GM18526 (cell line): ENCODE results near the gene TOP2B.

Experiments used
- POLR2A ChIP-seq: IDR thresholded peaks from 3 replicates; pipeline ENCODE4 v1.6.1; 2011; ENCODE audit not compliant: insufficient read length; ENCODE audit errors: extremely low read depth

Gene TOP2B

GRCh38 chr3:25594007-25594502, 70.7 kb downstream of the TOP2B start:
- TF ChIP-seq POLR2A, result no peak

- no peak for TF ChIP-seq POLR2A
These were observed 71.7 kb downstream of the TOP2B start for GRCh38 chr3:25593001-25593400.

GRCh38 chr3:25592510-25592968, 72.2 kb downstream of the TOP2B start:
- no peak for TF ChIP-seq POLR2A

GRCh38 chr3:25589783-25590258, 74.9 kb downstream of the TOP2B start:
- TF ChIP-seq POLR2A, result no peak

GRCh38 chr3:25589104-25589782, 75.5 kb downstream of the TOP2B start:
- no peak for TF ChIP-seq POLR2A

- TF ChIP-seq POLR2A, result no peak
These were observed 76.1 kb downstream of the TOP2B start for GRCh38 chr3:25588441-25589103.

- no peak for TF ChIP-seq POLR2A
These were observed 76.7 kb downstream of the TOP2B start for GRCh38 chr3:25587975-25588374.

- no peak for TF ChIP-seq POLR2A
These were observed 77.2 kb downstream of the TOP2B start for GRCh38 chr3:25587526-25587925.

- no peak for TF ChIP-seq POLR2A
These were observed 77.6 kb downstream of the TOP2B start for GRCh38 chr3:25587094-25587493.

GRCh38 chr3:25586553-25586952, 78.2 kb downstream of the TOP2B start:
- no peak for TF ChIP-seq POLR2A

- no peak for TF ChIP-seq POLR2A
These were observed 78.6 kb downstream of the TOP2B start for GRCh38 chr3:25586167-25586505.

GRCh38 chr3:25585361-25586166, 79.1 kb downstream of the TOP2B start:
- TF ChIP-seq POLR2A, result no peak

- no peak for TF ChIP-seq POLR2A
These were observed 80.5 kb downstream of the TOP2B start for GRCh38 chr3:25584011-25584789.

GRCh38 chr3:25583343-25583742, 81.4 kb downstream of the TOP2B start:
- no peak for TF ChIP-seq POLR2A

- TF ChIP-seq POLR2A, result no peak
These were observed 82.5 kb downstream of the TOP2B start for GRCh38 chr3:25582242-25582641.

- no peak for TF ChIP-seq POLR2A
These were observed 82.9 kb downstream of the TOP2B start for GRCh38 chr3:25581823-25582222.

- no peak for TF ChIP-seq POLR2A
These were observed 83.4 kb downstream of the TOP2B start for GRCh38 chr3:25581335-25581734.
